ENCODE results near the gene PGRMC2.

GRCh38 chr4:128287141-128287870 lies at the start of gene PGRMC2:
- TF ChIP-seq REST (IDR thresholded peaks at IDR 0.05; ENCODE audit: low read depth) (no peak), EP300 (IDR thresholded peaks at IDR 0.05; ENCODE audit: borderline replicate concordance) (peak; percentile 36; the same call in 1 of the 2 replicates), YY1 (IDR thresholded peaks at IDR 0.05; ENCODE audit: low read depth) (peak; percentile 93), CEBPB (IDR thresholded peaks at IDR 0.05) (no peak), RAD21 (IDR thresholded peaks at IDR 0.05; ENCODE audit: low read depth) (no peak), EGR1 (IDR thresholded peaks at IDR 0.05) (no peak; the same call in 1 of the 2 replicates), MAX (IDR thresholded peaks at IDR 0.05) (no peak), TAF1 (IDR thresholded peaks at IDR 0.05; ENCODE audit: low read depth) (peak; percentile 75; the same call in 1 of the 2 replicates), TCF12 (IDR thresholded peaks at IDR 0.05; ENCODE audit: low read depth) (no peak), USF1 (IDR thresholded peaks at IDR 0.05) (no peak; the same call in 1 of the 2 replicates), NFIC (IDR thresholded peaks at IDR 0.05) (no peak), FOXM1 (IDR thresholded peaks at IDR 0.05; ENCODE audit: borderline replicate concordance, low read depth) (no peak), CREB1 (IDR thresholded peaks at IDR 0.05; ENCODE audit: low read depth) (no peak), TEAD4 (IDR thresholded peaks at IDR 0.05) (no peak)
